Brain microvascular endothelial cell (primary cell): ENCODE measurements around the gene PNPLA3.
A peak's percentile ranks its signal among the peaks of the same experiment; 100 is the strongest.

Experiments
- DNase-seq: peaks from one replicate; pipeline ENCODE4 v3.0.0-alpha.2; 2020
- H3K27ac ChIP-seq: fragments of 250-450 bp; sonication (Bioruptor Pico); 2 replicates; pipeline ENCODE4 v1.5.1; 2020; ENCODE audit warnings: mild to moderate bottlenecking, moderate library complexity
- H3K27me3 ChIP-seq: fragments of 250-450 bp; sonication (Bioruptor Pico); replicated peaks from 2 replicates; pipeline ENCODE4 v1.5.1; 2020; ENCODE audit warnings: mild to moderate bottlenecking
- H3K36me3 ChIP-seq: fragments of 250-450 bp; sonication (Bioruptor Pico); replicated peaks from 2 replicates; pipeline ENCODE4 v1.5.1; 2020; ENCODE audit warnings: mild to moderate bottlenecking
- H3K4me3 ChIP-seq: 2 replicates; pipeline ENCODE4 v1.5.1; 2011; ENCODE audit warnings: low read depth, mild to moderate bottlenecking, control low read depth, low read length, moderate library complexity
- CTCF ChIP-seq: IDR thresholded peaks from 2 replicates; pipeline ENCODE4 v1.5.1; 2011; ENCODE audit warnings: low read depth, mild to moderate bottlenecking, moderate library complexity, low read length, control low read depth, inconsistent platforms; ENCODE audit errors: missing control alignments
- in situ Hi-C: cut with HindIII; loops from 2 replicates; pipeline ENCODE4 v1.10.0; 2017; ENCODE audit warnings: low sequenced_read_pairs, low pct_ligation_motif_present

The PNPLA3 gene

GRCh38 chr22:43892183-43892894, 31.3 kb upstream of the PNPLA3 start:
- H3K36me3 ChIP-seq: no peaks in the 10 kb centered on the region
- no peak overlapping the region for H3K27ac ChIP-seq
- no peak for DNase-seq
- in situ Hi-C loops: no loop called here
- TF ChIP-seq CTCF: no peak
- peaks cover 33% of the 10 kb centered on the region for H3K27me3 ChIP-seq
- H3K4me3 ChIP-seq: no peak overlapping the region

GRCh38 chr22:43893266-43893665, 30.3 kb upstream of the PNPLA3 start:
- no peak overlapping the region for H3K4me3 ChIP-seq
- DNase-seq: no peak
- TF ChIP-seq CTCF: no peak
- in situ Hi-C loops: no loop called here
- H3K27ac ChIP-seq: no peak overlapping the region
- peaks cover 32% of the 10 kb centered on the region for H3K27me3 ChIP-seq
- H3K36me3 ChIP-seq: no peaks in the 10 kb centered on the region

GRCh38 chr22:43894122-43894521, 29.5 kb upstream of the PNPLA3 start:
- H3K36me3 ChIP-seq: no peaks in the 10 kb centered on the region
- DNase-seq: no peak
- no peak overlapping the region for H3K4me3 ChIP-seq
- no peak overlapping the region for H3K27ac ChIP-seq
- H3K27me3 ChIP-seq: peaks cover 30% of the 10 kb centered on the region
- in situ Hi-C loops: no loop called here
- no peak for TF ChIP-seq CTCF

- in situ Hi-C loops: no loop called here
- no peak overlapping the region for H3K4me3 ChIP-seq
- peak; percentile 9 for TF ChIP-seq CTCF
- no peaks in the 10 kb centered on the region for H3K36me3 ChIP-seq
- no peak overlapping the region for H3K27ac ChIP-seq
- H3K27me3 ChIP-seq: peaks cover 19% of the 10 kb centered on the region
- no peak for DNase-seq
These were observed 27.5 kb upstream of the PNPLA3 start for GRCh38 chr22:43895986-43896645.

- H3K27me3 ChIP-seq: peaks cover 5% of the 10 kb centered on the region
- H3K36me3 ChIP-seq: no peaks in the 10 kb centered on the region
- H3K4me3 ChIP-seq: no peak overlapping the region
- in situ Hi-C loops: no loop called here
- no peak for TF ChIP-seq CTCF
- no peak overlapping the region for H3K27ac ChIP-seq
- peak; percentile 79 for DNase-seq
These were observed 25.8 kb upstream of the PNPLA3 start for GRCh38 chr22:43897751-43898261.

- no peak for DNase-seq
- no peak for TF ChIP-seq CTCF
- Histone ChIP-seq H3K4me3 (no peak overlapping the region), H3K27ac (no peak overlapping the region), H3K27me3 (no peaks in the 10 kb centered on the region), H3K36me3 (no peaks in the 10 kb centered on the region)
- in situ Hi-C loops: no loop called here
These were observed 23.4 kb upstream of the PNPLA3 start for GRCh38 chr22:43900206-43900605.
